ENCODE results near the gene ANXA4. TPM values are rescaled to one million over a fixed set of nuclear protein-coding genes. Genes with fewer than 3 reads are reported as not detected.
A peak's percentile ranks its signal among the peaks of the same experiment; 100 is the strongest.
"Not testable (repeated sequence)": the region's sequence is repeated elsewhere in the genome, so short reads cannot be mapped to it uniquely, and the experiment has no call there.

The ANXA4 gene
- total RNA-seq, 1 donor from 2014 or later = 250 TPM

GRCh38 chr2:69773206-69773605 is 31.3 kb downstream of the ANXA4 start:
- Mint-ChIP-seq H3K4me1 (ENCODE audit: low read depth) (peaks cover 48% of the 10 kb centered on the region), H3K27ac (peak overlapping the region; percentile 93)
- DNase-seq (ENCODE audit: low spot score, unreplicated experiment) = no peak

DNA sequence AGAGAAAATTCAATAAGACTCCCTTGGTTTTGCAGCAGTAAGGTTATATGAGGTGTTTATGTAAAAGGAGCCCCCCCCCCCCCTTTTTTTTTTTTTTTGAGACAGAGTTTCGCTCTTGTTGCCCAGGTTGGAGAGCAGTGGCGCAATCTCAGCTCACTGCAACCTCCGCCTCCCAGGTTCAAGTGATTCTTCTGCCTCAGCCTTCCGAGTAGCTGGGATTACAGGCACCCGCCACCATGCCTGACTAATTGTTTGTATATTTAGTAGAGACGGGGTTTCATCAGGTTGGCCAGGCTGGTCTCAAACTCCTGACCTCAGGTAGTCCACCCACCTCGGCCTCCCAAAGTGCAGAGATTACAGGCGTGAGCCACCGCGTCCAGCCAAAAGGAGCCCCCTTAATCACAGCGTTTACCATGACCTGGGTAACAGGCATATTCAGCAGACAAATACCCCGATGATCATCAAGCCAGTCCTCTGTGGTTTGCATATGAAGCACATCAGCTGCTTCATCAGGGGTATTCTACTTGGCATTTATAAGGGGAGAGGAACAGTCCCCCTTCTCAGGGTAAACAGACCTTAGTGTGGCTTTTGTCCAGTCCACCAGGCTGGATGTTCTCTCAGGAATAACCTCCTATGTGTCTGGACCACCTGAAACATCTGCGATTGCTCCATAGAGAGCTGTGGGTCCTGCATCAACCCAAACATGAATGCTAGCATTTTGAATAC is 32.5 kb downstream of the ANXA4 start:
- H3K27me3 Mint-ChIP-seq; H3K4me3 Mint-ChIP-seq (ENCODE audit: low read depth); DNase-seq (ENCODE audit: low spot score, unreplicated experiment): not testable (repeated sequence)
- H3K36me3 Mint-ChIP-seq (ENCODE audit: insufficient read depth) = peaks cover 42% of the 10 kb centered on the region
- H3K27ac Mint-ChIP-seq = peak overlapping the region; percentile 29
- H3K4me1 Mint-ChIP-seq (ENCODE audit: low read depth) = peaks cover 41% of the 10 kb centered on the region
- peaks cover 13% of the 10 kb centered on the region for H3K9me3 Mint-ChIP-seq (ENCODE audit: low read depth)

More at GRCh38 chr2:69773206-69773605, 31.3 kb downstream of the ANXA4 start:
- no peak overlapping the region for H3K4me3 Mint-ChIP-seq (ENCODE audit: low read depth)
- no peak for TF ChIP-seq CTCF (IDR thresholded peaks at IDR 0.05; ENCODE audit: unreplicated experiment)
- no peaks in the 10 kb centered on the region for H3K27me3 Mint-ChIP-seq
- H3K9me3 Mint-ChIP-seq (ENCODE audit: low read depth) = peaks cover 10% of the 10 kb centered on the region
- peaks cover 42% of the 10 kb centered on the region for H3K36me3 Mint-ChIP-seq (ENCODE audit: insufficient read depth)

DNA sequence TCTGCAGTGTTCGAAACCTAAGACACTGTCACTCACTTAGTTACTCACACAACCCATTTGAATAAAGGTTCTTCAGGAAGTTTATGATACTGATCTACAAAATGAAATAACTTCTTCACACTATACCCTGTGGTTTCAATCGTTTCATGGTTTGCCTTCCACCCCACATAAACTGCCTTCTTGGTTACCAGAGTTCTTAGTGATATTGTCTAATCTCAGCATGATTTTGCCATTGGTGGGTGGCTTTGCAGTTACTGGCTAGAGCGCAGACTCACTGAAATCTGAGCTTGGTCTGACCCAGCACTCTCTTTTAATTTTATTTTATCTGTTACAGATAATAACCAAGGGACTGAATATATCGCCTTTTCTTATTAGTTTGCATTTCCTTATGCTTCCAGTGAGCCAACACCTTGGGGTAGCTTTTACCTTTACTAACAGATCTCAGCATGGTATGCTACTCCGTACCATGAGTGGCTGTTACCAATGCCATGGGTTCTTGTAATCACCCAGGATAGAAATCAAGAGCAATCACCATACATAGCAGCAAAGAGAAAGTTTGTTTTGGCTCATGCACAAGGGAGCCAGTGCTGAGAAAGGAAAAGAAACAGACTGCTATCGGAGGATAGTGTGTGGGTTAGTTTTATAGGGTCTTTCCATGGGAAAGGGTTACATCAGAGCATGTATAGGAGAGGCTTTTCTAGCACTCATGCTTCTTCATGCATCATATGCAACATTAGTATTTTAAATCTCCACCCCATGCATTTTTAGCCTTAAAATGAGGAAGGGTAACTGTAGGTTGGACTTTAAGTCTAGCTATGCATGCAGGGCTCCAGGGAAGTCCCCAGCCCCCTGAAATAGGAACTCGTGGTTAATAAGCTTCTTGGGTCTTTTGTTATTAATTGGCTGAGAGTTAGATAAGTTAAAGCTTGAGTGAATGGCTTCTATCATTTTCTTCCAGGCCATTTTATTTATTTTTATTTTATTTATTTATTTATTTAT is 33.3 kb downstream of the ANXA4 start:
- Mint-ChIP-seq H3K27me3 (no peaks in the 10 kb centered on the region), H3K36me3 (ENCODE audit: insufficient read depth) (peaks cover 44% of the 10 kb centered on the region), H3K9me3 (ENCODE audit: low read depth) (peaks cover 14% of the 10 kb centered on the region), H3K4me1 (ENCODE audit: low read depth) (peaks cover 41% of the 10 kb centered on the region), H3K4me3 (ENCODE audit: low read depth) (no peak overlapping the region), H3K27ac (peak overlapping the region; percentile 79)
- TF ChIP-seq CTCF (IDR thresholded peaks at IDR 0.05; ENCODE audit: unreplicated experiment) = no peak
- no peak for DNase-seq (ENCODE audit: low spot score, unreplicated experiment)

DNA sequence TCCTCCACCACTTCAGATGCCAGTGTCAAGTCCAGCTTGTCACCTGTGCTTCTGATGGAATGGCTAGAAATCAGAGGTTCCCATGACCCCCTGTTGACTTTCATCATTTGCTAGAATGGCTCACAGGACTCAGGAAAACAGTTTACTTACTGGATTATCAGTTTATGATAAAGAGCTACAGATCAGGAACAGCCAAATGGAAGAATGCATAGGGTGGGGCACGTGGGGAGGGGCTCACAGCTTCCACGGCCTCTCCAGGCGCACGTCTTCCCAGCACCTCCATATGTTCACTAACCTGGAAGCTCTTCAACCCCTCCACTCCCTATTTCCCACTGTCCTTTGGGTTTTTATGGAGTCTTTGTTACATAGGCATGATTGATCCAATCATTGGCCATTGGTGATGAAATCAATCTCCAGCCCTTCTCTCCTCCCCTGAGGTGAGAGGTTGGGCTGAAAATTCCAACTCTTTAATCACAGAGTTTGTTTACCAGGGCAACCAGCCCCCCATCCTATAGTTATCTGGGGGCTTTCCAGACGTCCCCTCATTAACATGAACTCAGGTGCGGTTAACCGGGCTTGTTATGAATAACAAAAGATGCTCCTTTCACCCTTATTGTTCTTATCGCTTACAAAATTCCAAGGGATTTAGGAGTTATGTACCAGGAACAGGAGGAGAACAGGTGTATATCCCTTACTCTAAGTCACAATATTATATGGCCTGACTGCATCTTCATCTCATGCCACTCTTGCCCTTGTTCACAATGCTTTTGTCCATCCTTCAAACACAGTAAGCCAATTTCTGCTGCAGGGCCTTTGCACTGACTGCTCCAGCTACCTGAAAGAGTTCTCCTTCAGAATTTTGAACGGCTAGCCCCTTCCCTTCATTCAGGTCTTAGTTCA is 35.2 kb downstream of the ANXA4 start:
- H3K9me3 Mint-ChIP-seq (ENCODE audit: low read depth) = peaks cover 14% of the 10 kb centered on the region
- no peaks in the 10 kb centered on the region for H3K27me3 Mint-ChIP-seq
- H3K27ac Mint-ChIP-seq = peak overlapping the region; percentile 91
- no peak for DNase-seq (ENCODE audit: low spot score, unreplicated experiment)
- peaks cover 47% of the 10 kb centered on the region for H3K4me1 Mint-ChIP-seq (ENCODE audit: low read depth)
- no peak for TF ChIP-seq CTCF (IDR thresholded peaks at IDR 0.05; ENCODE audit: unreplicated experiment)
- H3K4me3 Mint-ChIP-seq (ENCODE audit: low read depth) = no peak overlapping the region
- peaks cover 43% of the 10 kb centered on the region for H3K36me3 Mint-ChIP-seq (ENCODE audit: insufficient read depth)

- DNase-seq (ENCODE audit: low spot score, unreplicated experiment) = no peak
- TF ChIP-seq CTCF (IDR thresholded peaks at IDR 0.05; ENCODE audit: unreplicated experiment) = no peak
- Mint-ChIP-seq H3K36me3 (ENCODE audit: insufficient read depth) (peaks cover 44% of the 10 kb centered on the region), H3K9me3 (ENCODE audit: low read depth) (peaks cover 14% of the 10 kb centered on the region), H3K27me3 (no peaks in the 10 kb centered on the region), H3K4me1 (ENCODE audit: low read depth) (peaks cover 51% of the 10 kb centered on the region), H3K4me3 (ENCODE audit: low read depth) (no peak overlapping the region), H3K27ac (peak overlapping the region; percentile 91)
Measured at GRCh38 chr2:69777786-69778105, 35.8 kb downstream of the ANXA4 start.
